Measurements from ENCODE around the gene TRIM4.

TRIM4 gene

DNA sequence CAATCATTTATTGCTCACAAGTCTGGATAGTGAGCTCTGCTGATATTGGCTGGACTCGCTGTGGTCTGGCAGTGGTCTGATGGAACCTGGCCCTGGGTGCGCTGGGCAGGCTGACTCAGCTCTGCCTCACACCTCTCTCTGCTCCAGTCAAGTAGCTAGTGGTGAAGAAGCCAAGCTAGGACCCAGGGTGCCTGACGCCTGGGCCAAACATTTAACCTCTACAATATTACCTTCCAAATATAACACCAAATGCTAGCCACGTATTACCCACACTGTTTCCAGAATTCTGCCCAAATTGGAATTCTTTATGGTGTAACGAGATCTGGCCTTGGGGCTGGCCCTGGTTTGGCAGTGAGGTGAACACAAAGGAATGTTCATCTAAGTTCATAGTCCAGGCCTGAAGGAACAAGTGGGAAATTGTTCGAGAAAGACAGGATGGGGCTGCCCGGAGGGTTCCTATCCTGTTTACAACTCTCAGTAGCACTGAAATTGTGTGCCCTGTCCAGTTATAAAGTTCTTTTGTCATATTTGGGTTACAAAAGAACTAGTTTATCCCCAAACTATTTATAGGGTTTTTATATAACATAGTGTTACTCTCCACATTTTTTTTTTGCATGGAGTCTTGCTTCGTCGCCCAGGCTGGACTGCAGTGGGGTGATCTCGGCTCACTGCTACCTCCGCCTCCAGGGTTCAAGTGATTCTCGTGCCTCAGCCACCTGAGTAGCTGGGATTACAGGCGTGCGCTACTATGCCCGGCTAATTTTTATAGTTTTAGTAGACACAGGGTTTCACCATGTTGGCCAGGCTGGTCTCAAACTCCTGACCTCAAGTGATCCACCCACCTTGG lies 58.8 kb downstream of the TRIM4 start:
- Mint-ChIP-seq H3K4me1 (no peaks in the 10 kb centered on the region), H3K27me3 (peaks cover 39% of the 10 kb centered on the region), H3K4me3 (no peak overlapping the region), H3K9me3 (no peaks in the 10 kb centered on the region), H3K36me3 (ENCODE audit: insufficient read depth) (no peaks in the 10 kb centered on the region), H3K27ac (ENCODE audit: low read depth) (no peak overlapping the region)
- no peak for ATAC-seq (replicated peaks; ENCODE audit: extremely low read depth, poor library complexity, severe bottlenecking)
- no peak for DNase-seq (ENCODE audit: low spot score in 2 of 2)

DNA sequence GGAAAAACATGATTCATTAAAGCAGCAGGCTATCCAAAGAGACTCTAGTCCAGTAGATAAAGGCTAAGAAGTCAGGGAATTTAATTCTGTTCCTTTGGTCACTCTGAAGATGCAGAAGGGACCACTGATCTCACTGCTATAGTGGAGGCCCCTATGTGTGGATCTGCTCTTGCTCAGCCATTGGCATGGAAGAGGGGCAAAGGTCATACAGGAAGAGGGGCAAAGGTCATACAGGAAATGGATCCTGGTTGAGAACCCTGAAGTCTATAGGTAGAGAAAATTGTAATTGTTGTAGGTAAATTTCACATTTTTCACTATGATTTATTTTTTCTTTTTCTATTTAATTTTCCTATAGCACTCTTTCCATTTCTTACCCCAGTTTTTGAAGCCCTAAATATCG lies 64.1 kb downstream of the TRIM4 start:
- Mint-ChIP-seq H3K27ac (ENCODE audit: low read depth) (no peak overlapping the region), H3K4me3 (no peak overlapping the region), H3K27me3 (peaks cover 57% of the 10 kb centered on the region), H3K4me1 (no peaks in the 10 kb centered on the region), H3K36me3 (ENCODE audit: insufficient read depth) (peaks cover 2% of the 10 kb centered on the region), H3K9me3 (no peaks in the 10 kb centered on the region)
- ATAC-seq (replicated peaks; ENCODE audit: extremely low read depth, poor library complexity, severe bottlenecking) (no peak), DNase-seq (ENCODE audit: low spot score in 2 of 2) (no peak)

DNA sequence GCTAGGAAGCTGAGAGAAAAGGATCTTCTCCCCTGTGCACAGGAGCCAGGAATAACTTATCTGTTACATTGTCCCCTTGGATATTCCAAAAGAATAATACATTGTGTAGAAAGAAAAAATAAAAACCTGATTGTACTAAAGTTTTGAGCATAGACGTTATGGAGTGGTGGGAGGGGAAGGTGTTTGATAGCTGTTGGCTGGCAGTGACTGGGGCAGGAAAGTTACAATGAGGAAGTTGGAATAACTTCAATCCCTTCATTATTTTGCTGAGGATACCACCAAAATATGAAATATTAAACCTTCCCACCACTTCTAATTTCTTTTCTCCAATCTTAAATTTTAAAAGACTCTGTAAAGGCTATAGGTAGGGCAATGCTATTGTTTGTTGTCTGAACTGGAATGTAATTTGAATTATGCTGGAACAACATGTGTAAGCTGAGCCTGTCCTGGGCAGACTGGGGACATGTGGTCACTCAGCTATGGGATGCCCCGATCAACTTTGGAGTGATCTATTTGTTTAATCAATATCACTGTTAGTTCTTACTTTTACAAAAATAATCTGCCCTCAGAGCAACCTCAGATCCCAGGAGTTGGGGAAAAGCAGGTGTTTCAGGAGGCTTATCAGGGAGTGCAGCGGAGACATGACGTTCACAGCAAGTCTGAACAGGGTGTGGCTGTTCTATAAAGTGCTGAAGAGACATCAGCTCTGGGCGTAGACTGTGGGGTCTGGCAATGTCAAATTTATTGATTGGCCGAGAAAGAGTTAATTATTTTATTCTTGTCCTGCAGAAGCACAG lies 70.7 kb downstream of the TRIM4 start:
- no peaks in the 10 kb centered on the region for H3K9me3 Mint-ChIP-seq
- peaks cover 2% of the 10 kb centered on the region for H3K36me3 Mint-ChIP-seq (ENCODE audit: insufficient read depth)
- H3K4me3 Mint-ChIP-seq, result no peak overlapping the region
- peaks cover 78% of the 10 kb centered on the region for H3K27me3 Mint-ChIP-seq
- no peaks in the 10 kb centered on the region for H3K4me1 Mint-ChIP-seq
- ATAC-seq (replicated peaks; ENCODE audit: extremely low read depth, poor library complexity, severe bottlenecking), result no peak
- no peak overlapping the region for H3K27ac Mint-ChIP-seq (ENCODE audit: low read depth)
- no peak for DNase-seq (ENCODE audit: low spot score in 2 of 2)

DNA sequence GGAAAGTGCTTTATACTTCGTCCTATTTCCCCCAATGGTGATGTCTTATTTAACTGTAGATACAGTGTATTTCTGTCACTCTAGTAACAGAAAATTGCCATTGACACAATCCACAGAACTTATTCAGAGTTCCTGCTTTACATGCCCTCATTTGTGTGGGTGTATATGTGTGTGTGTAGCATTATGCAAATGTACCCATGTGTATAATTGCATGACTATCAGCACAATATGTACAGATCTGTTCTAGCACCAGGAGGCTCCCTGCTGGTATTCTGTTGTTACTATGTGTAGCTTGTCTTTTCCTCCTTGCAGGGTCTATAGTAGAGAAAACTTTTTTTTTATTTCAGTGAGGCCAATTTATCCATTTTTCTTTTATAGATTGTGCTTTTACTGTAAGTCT lies 75.0 kb downstream of the TRIM4 start:
- DNase-seq (ENCODE audit: low spot score in 2 of 2) (no peak), ATAC-seq (replicated peaks; ENCODE audit: extremely low read depth, poor library complexity, severe bottlenecking) (no peak)
- H3K4me3 Mint-ChIP-seq, result no peak overlapping the region
- H3K4me1 Mint-ChIP-seq, result no peaks in the 10 kb centered on the region
- H3K9me3 Mint-ChIP-seq, result no peaks in the 10 kb centered on the region
- peaks cover 55% of the 10 kb centered on the region for H3K27me3 Mint-ChIP-seq
- no peak overlapping the region for H3K27ac Mint-ChIP-seq (ENCODE audit: low read depth)
- no peaks in the 10 kb centered on the region for H3K36me3 Mint-ChIP-seq (ENCODE audit: insufficient read depth)

DNA sequence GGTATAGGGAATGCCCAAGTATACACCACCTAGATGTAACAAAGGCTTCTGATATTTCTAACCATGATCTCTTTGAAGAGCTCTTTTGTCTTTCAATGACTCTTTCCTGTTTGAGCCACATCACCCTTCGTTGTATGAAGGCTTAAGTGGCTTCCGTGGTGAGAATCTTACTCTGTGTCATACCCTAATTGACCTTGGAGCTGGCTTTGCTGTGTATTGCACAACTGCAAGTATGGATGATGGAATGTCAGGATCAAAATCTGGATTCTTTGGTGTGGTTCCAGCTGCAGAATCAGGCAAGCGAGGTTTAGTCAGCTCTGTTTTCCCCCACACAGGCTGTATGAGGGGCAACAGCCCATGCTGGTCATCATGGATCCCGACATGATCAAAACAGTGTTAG lies 75.5 kb downstream of the TRIM4 start:
- DNase-seq (ENCODE audit: low spot score in 2 of 2), result no peak
- H3K36me3 Mint-ChIP-seq (ENCODE audit: insufficient read depth), result no peaks in the 10 kb centered on the region
- no peaks in the 10 kb centered on the region for H3K4me1 Mint-ChIP-seq

DNA sequence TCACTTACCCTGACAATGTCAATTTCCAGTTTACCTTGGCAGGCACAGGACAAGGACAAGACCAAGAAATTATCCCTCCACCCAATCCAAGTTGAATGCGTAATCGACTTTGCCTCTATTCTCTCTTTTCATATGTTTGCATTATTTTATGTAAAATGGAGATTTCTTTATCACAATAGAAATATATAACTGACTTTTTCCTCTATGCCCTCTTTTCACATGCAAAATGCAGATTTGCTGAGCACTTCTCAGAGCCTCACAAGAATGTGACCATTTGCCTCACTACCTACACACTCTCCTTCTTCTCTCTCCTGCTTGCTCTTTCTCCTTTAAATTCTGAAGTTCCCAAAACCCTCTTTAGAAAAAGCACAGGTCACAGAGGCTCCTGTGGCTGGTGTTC lies 76.4 kb downstream of the TRIM4 start:
- ATAC-seq (replicated peaks; ENCODE audit: extremely low read depth, poor library complexity, severe bottlenecking), result no peak
- H3K27me3 Mint-ChIP-seq, result peaks cover 41% of the 10 kb centered on the region
- no peak for DNase-seq (ENCODE audit: low spot score in 2 of 2)

More for the DNA sequence above, 75.5 kb downstream of the TRIM4 start:
- Mint-ChIP-seq H3K27ac (ENCODE audit: low read depth) (no peak overlapping the region), H3K27me3 (peaks cover 49% of the 10 kb centered on the region), H3K9me3 (no peaks in the 10 kb centered on the region), H3K4me3 (no peak overlapping the region)
- no peak for ATAC-seq (replicated peaks; ENCODE audit: extremely low read depth, poor library complexity, severe bottlenecking)

More for the DNA sequence above, 76.4 kb downstream of the TRIM4 start:
- Mint-ChIP-seq H3K36me3 (ENCODE audit: insufficient read depth) (no peaks in the 10 kb centered on the region), H3K4me1 (no peaks in the 10 kb centered on the region), H3K9me3 (no peaks in the 10 kb centered on the region), H3K4me3 (no peak overlapping the region), H3K27ac (ENCODE audit: low read depth) (no peak overlapping the region)

Measured in central memory CD8-positive, alpha-beta T cell (primary cell).